HG03442 (cell line): ENCODE results near the gene CHRD.

Source experiments
- ATAC-seq: cut with Tn5 transposase; IDR thresholded peaks from one replicate; pipeline ENCODE4 v1.9.1; 2021; ENCODE audit warnings: mild to moderate bottlenecking, moderate library complexity; ENCODE audit not compliant: unreplicated experiment

The CHRD gene

DNA sequence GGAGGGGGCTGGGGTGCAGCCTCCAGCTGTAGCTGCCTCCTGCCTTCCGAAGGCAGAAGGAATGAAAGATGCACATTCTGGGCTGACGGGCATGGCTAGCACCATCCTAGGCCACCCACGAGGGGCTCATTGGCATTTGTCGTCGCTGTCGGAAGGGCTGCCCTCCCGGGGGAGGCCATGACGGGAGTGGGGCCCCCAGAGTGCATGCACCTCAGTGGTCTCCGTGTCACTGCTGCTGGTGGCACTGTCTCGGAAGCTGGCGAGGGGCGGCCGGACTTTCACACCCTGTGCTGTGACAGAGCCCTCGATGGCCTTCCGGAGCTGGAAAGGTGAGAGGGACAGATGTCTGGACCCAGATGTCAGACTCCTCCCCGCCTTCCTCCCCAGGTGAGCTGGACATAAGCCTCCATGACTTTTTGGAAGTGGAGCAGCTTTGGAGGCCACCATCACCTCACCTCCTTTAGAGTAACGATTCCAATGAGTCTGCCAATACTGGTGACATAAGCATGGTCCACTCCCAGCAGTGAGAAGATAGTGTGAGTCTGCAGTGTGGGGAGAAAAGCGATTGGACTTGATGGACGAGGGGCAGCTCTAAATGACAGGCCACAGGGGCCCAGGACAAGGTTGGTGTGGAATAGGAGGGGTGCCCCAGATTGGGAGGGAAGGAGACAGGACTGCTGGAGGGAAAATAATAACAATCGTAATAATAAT is 33.2 kb upstream of the CHRD start:
- ATAC-seq = no peak

GRCh38 chr3:184347321-184348056 is 32.4 kb upstream of the CHRD start:
- ATAC-seq = no peak

- ATAC-seq = no peak
These were observed 31.8 kb upstream of the CHRD start for GRCh38 chr3:184348057-184348382.

- ATAC-seq = no peak
These were observed 30.0 kb upstream of the CHRD start for GRCh38 chr3:184349563-184350470.

- no peak for ATAC-seq
These were observed 29.2 kb upstream of the CHRD start for GRCh38 chr3:184350618-184351017.

- no peak for ATAC-seq
These were observed 28.2 kb upstream of the CHRD start for GRCh38 chr3:184351511-184352148.

GRCh38 chr3:184352149-184352785 is 27.6 kb upstream of the CHRD start:
- no peak for ATAC-seq

GRCh38 chr3:184352897-184353545 is 26.8 kb upstream of the CHRD start:
- no peak for ATAC-seq

DNA sequence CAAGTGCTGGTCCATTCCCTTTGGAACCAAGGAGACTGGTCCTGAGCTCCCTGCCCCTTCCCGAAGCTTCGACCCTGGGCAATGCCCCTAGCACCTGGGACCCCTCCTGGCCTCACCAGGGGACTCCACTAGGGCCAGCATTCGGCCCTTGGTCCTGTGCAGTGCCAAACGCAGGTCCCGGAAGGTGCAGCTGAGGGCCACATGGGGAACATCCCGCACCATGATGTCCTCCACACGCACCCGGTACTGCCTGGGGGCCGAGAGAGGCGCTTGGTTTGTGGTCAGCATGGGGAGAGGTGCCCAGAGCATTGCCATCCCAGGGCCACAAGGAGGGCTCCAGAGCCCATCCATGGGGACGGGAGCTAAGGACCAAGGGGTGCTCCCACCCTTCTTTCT is 26.3 kb upstream of the CHRD start:
- ATAC-seq = no peak

GRCh38 chr3:184354121-184354728 is 25.6 kb upstream of the CHRD start:
- peak; percentile 49 for ATAC-seq

DNA sequence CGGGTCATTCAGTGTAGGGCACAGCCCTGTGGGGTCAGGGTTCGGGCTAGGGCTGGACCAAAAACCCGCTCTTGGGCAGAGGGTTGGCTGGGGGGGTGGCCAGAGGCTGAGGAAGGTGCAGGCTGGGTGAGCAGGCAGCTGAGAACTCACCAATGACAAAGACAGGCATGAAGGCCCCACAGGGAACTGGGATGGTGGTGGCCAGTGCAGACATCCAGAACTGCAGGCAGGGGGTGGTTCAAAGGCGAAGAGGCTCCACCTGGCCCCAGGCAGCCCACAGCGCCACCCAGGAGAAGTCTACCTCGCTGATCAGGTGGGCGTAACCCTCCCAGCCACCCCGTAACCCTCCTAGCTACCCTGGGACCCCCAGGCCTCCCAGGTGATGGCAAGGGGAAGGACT is 25.1 kb upstream of the CHRD start:
- no peak for ATAC-seq

DNA sequence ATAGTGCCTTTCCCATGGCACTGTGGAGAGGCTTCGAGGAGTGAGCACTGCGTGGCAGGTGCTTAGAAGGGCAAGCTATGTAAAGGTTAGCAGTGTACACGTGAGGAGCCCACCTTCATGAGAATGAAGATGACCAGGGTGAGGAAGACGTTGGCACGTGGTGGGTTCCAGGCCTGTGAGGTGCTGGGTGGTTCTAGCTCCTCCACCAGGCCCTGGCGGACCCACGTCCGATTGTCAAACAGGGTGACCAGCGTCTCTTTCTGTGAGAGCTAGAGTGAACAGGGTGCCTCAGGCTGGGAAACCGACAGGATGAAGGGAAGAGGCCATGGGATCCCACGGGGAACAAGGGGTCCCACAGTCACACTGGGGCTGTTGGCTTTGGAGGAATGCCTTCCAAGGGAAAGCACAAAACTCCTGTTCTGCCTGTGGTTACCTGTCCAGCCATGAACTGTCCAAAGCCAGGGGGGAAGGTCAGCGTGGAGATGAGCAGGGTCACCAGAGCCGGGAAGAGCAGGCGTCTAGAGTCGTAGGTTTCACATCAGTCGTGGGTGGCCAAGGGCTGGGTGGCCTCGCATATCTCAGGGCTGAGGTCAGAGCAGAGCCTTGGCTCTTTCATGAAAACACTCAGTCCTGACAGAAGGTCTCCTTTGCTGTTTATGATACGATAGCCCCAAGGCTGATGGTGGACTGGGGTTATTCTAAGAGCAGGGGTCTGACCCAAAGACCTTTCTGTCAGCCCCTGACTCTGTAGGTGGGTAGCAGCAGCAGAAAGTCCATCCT is 24.4 kb upstream of the CHRD start:
- ATAC-seq = no peak

DNA sequence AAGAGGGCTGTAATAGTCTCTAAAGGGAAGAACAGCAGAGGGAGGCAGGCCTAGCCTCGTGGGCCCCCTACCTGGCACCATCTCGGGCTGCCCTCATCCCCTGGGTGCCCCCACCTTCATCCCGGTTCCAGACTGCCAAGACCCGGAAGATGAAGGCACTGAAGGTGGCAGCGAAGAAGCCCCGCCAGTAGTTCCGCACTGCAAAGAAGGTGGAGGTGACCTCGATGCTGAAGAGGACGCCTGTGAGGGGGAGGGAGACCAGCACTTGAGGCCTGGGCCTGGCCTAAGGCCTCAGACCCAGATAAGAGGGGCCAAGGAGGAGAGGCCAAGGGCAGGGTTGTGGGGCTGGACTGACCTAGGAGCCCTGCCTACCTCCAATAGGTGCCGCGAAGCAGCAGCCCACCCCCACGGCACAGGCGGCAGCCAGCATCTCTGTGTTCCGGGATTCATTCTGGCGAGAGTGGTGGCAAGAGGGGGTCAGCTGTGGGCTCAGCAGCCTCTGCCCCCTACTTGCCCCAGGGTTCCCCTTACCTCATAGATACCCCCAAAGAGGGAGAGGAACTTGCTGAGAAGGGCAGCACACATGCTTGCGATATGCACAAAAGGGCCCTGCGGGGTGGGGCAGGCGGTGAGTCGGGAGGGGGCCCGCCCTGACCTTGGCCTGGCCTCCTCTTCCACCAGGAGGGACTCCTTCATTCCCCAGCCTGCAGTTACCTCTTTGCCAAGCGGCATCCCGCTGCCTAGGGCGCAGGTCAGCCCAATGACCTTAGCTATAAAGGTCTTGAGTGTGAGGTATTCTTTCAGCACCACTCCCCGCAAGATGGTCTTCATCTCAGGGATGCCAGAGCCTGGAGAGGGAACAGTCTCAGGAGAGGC is 22.4 kb upstream of the CHRD start:
- no peak for ATAC-seq

DNA sequence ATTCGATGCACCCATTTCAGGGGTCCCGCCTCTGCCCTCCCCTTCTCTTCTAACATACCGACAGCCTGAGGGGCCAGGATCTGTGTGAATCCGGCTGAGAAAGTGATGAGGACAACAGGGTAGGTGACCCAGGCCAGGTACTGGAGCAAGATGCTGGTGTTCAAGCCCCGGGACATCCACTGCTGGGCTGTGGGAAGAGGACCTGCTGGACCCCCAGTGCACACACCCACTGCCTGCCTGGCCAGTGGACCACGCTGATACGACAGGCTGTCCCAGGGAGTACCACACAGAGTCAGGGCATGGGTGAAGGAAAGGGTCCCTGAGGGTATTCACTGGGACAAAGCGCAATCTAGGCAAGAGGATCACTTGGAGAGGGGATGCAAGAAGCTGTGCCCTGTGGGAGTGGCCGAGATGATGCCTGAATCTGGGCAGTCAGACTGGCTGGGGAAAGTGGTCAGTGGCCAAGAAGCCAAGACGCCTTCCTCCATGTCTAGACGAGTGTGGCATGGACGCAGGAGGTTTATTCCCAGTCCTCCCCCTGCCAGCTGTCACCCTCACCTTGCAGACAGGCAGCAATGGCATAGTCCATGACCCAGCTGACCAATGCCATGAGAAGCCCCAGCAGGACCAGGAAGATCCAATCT is 21.6 kb upstream of the CHRD start:
- no peak for ATAC-seq

- no peak for ATAC-seq
These were observed 20.9 kb upstream of the CHRD start for GRCh38 chr3:184358921-184359350.

DNA sequence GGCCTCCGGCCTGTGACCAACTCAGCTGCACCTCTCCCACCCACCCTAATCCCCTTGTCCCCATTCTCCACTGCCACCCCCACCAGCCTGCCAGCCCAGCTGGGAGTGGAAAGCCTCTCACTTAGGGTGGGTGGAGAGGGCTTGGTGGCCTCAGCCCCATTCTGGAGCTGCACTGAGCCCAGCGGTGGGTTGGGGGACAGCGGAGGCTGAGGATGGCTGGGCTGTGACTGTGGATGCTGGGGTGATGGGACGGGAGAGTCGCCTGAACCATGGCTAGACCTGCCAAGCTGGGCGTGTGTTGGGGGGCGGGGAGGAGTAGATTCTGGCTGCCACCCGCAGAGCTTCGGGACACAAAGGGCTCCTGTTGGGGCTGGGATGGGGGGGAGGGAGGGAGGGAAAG is 20.2 kb upstream of the CHRD start:
- no peak for ATAC-seq

DNA sequence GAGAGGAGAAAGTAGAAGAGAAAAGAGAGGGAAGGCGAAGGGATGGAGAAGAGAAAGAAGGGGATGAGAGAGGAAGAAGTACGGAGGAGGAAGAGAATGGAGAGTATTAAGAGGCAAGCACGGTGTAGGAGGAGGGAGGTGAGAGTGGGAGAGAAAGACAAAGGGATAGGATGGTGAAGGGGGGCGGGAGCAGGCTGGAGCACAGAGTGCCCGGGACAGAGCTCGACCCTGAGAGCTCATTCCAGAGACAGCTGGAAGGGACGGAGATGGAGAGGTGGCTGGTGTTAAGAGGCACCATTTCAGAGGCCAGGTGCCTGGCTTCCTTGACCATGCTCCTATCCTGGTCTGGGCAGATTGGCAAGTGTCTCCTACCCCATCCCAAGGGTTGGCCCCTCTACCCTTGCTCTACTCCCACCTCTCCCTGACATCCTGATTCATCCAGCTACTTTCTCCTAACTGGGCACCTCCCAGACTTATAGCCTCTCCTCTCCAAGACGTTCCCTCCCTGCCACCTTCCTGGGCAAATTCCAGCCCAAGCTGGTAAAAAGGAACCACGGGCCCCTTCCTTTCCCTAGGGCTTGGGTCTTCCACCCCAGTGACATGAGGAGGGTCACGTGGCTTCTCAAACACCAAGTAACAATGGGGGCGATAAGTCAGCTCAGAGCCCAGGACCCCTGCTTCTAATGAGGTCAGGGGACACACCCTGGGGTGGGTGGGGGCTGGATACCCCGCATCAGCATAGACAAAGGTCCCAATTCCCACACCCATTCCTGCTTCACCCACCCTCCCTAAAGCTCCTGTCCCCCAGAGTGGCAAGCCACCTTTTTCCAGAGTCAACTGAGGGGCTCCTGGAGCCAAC is 19.6 kb upstream of the CHRD start:
- ATAC-seq = no peak
